ENCODE measurements around the gene IRF8. TPM values are rescaled to one million over a fixed set of nuclear protein-coding genes. Genes with fewer than 3 reads are reported as not detected.

Gene IRF8
- total and polyA plus RNA-seq, 2 of the 13 experiments (the other 11 are each of a cell fraction or from before 2014, with no cell fraction given), result not detected

GRCh38 chr16:85901773-85902365, 2.9 kb downstream of the IRF8 start:
- BruUV-seq (replicated peaks), result no TSS peak
- ChIA-PET CTCF (ENCODE audit: low intra/inter-chr PET ratio, low total read pairs) (no interaction called here), POLR2A (no interaction called here)
- 24% methylated on average over 7 of the region's 7 CpGs for WGBS (ENCODE audit: low lambda C conversion rate)
- H4K20me1 ChIP-seq (ENCODE audit: insufficient read depth, low read length), result no peaks in the 10 kb centered on the region; the same call in 1 of the 2 replicates
- no peaks in the 10 kb centered on the region for H3K9me3 ChIP-seq (ENCODE audit: low read length)
- H3K79me2 ChIP-seq (ENCODE audit: insufficient read depth, low read length), result no peaks in the 10 kb centered on the region
- intact Hi-C loops (cut with micrococcal nuclease; ENCODE audit: unreplicated experiment), result no loop called here
- H3K4me2 ChIP-seq (ENCODE audit: low read depth, low read length), result no peak overlapping the region
- in situ Hi-C loops (cut with HindIII; ENCODE audit: extremely low pct_ligation_motif_present, low pct_unique_long_range_greater_than_20kb), result no loop called here
- DNase-seq (ENCODE audit: low spot score) (no peak), FAIRE-seq (no peak), ATAC-seq (no peak)
- no peak overlapping the region for H2AFZ ChIP-seq (ENCODE audit: low read length)
- H3K4me1 ChIP-seq (ENCODE audit: insufficient read depth, low read length), result no peaks in the 10 kb centered on the region
- H3K36me3 ChIP-seq (replicated peaks in 1 of 2; ENCODE audit: control insufficient read depth in 1 of 2, insufficient read depth in 2 of 2, low read length in 2 of 2), result no peaks in the 10 kb centered on the region
- H3K27ac ChIP-seq (ENCODE audit: extremely low read length, insufficient read depth, low read length), result no peak overlapping the region
- H3K27me3 ChIP-seq (ENCODE audit: control insufficient read depth in 1 of 2, insufficient read depth in 2 of 2, low read length in 2 of 2), result peaks cover 7 to 50% of the 10 kb centered on the region in 2 experiments; a peak in 4 of 5 replicates
- no peak overlapping the region for H3K4me3 ChIP-seq (replicated peaks in 1 of 3; ENCODE audit: insufficient read depth in 1 of 3, low read depth in 2 of 3, low read length in 3 of 3)
- no peak for TF ChIP-seq HOXA7 (CRISPR knock-in tag; IDR thresholded peaks at IDR 0.05)
- TF ChIP-seq HINFP (CRISPR knock-in tag; IDR thresholded peaks at IDR 0.05; ENCODE audit: low read depth), result no peak
- no peak overlapping the region for H3K9ac ChIP-seq (ENCODE audit: insufficient read depth, low read depth, low read length)

GRCh38 chr16:85902366-85903155, 3.6 kb downstream of the IRF8 start:
- POLR2A ChIA-PET, result no interaction called here
- no peaks in the 10 kb centered on the region for H3K9me3 ChIP-seq (ENCODE audit: low read length)
- 77% methylated on average over 18 of the region's 20 CpGs for WGBS (ENCODE audit: low lambda C conversion rate)
- FAIRE-seq (no peak), ATAC-seq (no peak), DNase-seq (ENCODE audit: low spot score) (no peak)
- no peaks in the 10 kb centered on the region for H3K79me2 ChIP-seq (ENCODE audit: insufficient read depth, low read length)
- no peaks in the 10 kb centered on the region for H3K4me1 ChIP-seq (ENCODE audit: insufficient read depth, low read length)
- peaks cover 7 to 43% of the 10 kb centered on the region in 2 experiments; a peak in 4 of 5 replicates for H3K27me3 ChIP-seq (ENCODE audit: control insufficient read depth in 1 of 2, insufficient read depth in 2 of 2, low read length in 2 of 2)
- intact Hi-C loops (cut with micrococcal nuclease; ENCODE audit: unreplicated experiment), result no loop called here
- no peaks in the 10 kb centered on the region for H3K36me3 ChIP-seq (replicated peaks in 1 of 2; ENCODE audit: control insufficient read depth in 1 of 2, insufficient read depth in 2 of 2, low read length in 2 of 2)
- CTCF ChIA-PET (ENCODE audit: low intra/inter-chr PET ratio, low total read pairs), result no interaction called here
- in situ Hi-C loops (cut with HindIII; ENCODE audit: extremely low pct_ligation_motif_present, low pct_unique_long_range_greater_than_20kb), result no loop called here
- no peak overlapping the region for H3K27ac ChIP-seq (ENCODE audit: extremely low read length, insufficient read depth, low read length)
- H2AFZ ChIP-seq (ENCODE audit: low read length), result no peak overlapping the region
- no TSS peak for BruUV-seq (replicated peaks)
- no peak overlapping the region for H3K4me3 ChIP-seq (replicated peaks in 1 of 3; ENCODE audit: insufficient read depth in 1 of 3, low read depth in 2 of 3, low read length in 3 of 3)
- H4K20me1 ChIP-seq (ENCODE audit: insufficient read depth, low read length), result no peaks in the 10 kb centered on the region; the same call in 1 of the 2 replicates
- H3K4me2 ChIP-seq (ENCODE audit: low read depth, low read length), result no peak overlapping the region
- no peak overlapping the region for H3K9ac ChIP-seq (ENCODE audit: insufficient read depth, low read depth, low read length)
- no peak for TF ChIP-seq ZBTB46 (CRISPR knock-in tag; IDR thresholded peaks at IDR 0.05; ENCODE audit: borderline replicate concordance)
- TF ChIP-seq MAFK (conservative IDR thresholded peaks at IDR 0.05 in 1 of 2, IDR thresholded peaks at IDR 0.05 in 1 of 2; ENCODE audit: low read length in 2 of 2), result peak in 1 of 2 experiments; percentile 20; a peak in 1 of 4 replicates
- no peak for TF ChIP-seq ZNF704 (CRISPR knock-in tag; IDR thresholded peaks at IDR 0.05; ENCODE audit: borderline replicate concordance)
- no peak for TF ChIP-seq JUNB (CRISPR knock-in tag; IDR thresholded peaks at IDR 0.05; ENCODE audit: borderline replicate concordance)

Data from HepG2 (cell line).